Stimulated activated CD8-positive, alpha-beta memory T cell treated with anti-CD3 and anti-CD28 coated beads, Interleukin-15, amount 100 ng/mL, for 24 hours (primary cell): ENCODE measurements around the gene SCUBE2.
"Not testable (repeated sequence)": the region's sequence is repeated elsewhere in the genome, so short reads cannot be mapped to it uniquely, and the experiment has no call there.

Experiments
- DNase-seq: peaks from one replicate; pipeline ENCODE4 v3.0.0-alpha.2; 2020; ENCODE audit warnings: low read depth

The SCUBE2 gene

DNA sequence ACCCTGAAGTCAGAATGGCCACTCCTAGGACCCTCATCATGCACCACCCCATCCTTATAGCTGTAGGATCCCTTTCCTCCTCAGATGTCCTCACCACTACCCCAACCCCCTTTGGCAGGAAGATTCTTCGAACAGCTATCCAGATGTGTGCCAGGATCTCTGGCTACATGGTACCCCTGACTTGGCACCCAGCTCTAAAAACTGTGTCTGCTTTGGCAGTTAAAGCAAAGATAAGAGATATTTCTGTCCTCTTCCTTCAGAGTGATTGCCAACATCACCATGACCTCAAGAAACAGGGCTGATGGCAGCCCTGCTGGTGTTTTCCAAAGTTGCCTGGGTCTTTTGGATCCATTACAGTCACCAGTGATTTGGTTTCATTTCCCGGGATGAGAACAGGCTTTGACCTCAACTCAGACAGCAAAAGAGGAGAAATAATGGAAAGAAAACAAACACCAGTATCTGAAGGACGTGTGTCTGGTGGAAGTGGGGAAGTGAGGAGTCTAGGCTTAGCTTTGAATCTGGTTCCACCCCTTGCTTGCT lies 83.3 kb downstream of the SCUBE2 start:
- DNase-seq, result no peak

DNA sequence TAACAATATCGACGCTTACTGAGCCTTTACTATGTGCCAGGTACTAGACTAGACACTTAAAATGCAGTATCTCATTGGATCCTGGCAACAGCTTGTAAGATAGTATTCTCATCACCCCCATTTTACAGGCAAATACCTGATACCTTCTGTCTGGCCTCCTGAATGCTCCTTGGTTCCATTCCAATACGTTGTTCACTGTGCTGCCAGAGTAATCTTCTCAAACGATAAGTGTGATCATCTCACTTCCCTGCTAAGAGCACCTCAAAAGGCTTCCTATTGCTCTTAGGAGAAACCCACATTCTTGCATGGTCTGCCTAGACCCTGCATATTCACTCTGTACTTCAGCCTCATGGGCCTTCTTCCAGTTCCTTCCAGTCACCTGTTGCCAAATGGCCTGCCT lies 86.3 kb downstream of the SCUBE2 start:
- DNase-seq, result no peak

DNA sequence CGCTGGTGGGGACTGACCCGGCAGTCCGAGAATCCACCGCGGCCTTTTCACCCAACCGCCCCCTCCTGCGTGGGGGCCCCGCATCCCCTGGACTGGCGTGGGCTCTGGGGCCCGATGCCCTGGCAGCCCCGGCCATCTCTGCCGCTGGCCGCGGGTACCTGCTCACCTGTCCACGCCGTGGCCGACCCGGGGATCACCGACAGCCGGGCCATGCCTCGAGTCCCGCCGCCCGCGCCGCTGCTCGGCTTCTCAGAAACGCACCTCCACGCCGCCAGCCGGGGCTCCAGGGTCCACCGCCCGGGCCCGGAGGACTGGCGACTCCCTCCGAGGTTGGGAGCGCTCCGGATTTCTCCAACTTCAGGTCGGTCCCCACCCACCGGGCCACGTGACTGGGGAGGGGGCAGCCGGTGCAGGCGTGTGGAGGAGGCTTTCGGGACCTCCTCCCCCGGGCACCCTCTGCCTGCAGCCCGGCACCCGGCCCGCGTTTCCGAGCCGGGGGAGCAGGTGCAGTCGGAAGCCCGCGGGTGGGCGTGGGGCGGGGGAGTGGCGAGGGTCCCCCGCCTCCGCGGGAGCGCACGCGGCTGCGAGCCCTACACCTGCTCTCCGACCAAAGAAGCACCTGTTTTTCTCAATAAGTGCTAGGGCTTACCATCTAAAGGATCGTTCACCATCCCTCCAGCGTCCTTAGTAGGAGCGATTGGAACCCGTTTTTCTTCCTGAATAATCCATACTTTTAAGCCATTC lies 87.0 kb downstream of the SCUBE2 start:
- DNase-seq, result no peak

DNA sequence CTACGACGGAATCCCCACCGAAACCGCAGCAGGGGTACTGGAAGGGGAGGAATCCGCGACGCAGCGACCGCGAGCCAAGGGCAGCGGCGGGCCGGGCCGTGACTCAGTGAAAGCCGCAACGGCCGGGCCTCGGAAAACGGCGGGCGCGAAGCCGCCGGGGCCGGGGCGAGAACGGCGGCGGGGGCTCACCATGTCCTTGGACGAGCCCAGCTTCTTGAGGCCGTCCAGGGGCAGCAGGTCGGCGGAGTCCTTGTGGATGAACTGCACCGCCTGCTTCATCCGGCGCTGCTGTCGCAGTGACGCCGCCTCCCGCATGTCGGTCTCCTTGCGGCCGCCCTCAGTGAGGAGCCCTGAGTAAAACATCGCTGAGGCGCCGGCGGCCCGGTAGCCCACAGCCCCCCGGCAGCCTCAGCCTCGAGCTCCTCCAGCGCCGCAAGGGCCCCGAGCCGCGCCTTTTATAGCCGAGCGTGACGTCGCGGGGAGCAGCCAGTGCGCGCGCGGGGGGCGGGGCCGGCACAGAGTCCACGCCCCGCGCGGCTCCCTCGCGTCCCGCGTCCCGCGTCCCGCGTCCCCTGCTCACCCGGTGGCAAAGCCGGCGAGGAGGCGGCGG lies 87.7 kb downstream of the SCUBE2 start, which contains the start of gene NRIP3:
Gene NRIP3 (minus strand): TSS at position 429 of the 610 bp plus-strand sequence. CDS start 66 bp downstream, at position 363.
- DNase-seq, result peak; percentile 44

DNA sequence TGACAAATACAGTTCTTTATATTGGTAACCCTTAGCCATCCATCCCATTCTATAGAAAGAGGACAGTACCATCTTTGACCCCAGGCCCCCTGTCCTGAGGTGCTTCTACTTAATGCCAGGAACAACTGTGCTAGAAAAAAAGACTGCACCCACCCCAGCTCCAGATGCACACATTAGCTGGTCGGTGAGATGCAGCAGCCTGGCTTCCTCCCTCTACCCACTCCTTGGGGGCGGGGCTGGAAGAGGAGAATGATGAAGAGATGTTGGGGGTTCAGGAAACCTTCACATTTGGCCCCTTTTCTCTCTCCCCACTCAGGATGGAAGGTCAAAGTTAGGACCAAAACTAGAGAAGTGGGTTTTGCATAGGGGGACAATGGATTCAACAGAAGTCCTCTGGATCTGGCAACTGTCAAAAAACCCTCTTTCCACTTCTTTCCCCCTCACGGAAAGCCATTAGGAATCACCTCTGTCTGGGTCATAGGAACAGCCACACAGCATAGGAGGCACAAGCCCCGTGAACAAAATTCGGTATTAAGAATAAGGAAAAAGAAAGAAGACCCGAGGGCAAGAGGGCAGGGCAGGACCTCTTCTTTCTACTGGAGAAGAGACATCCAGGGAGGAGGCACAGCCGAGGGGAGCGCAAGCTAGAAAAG lies 88.4 kb downstream of the SCUBE2 start:
- DNase-seq, result no peak

DNA sequence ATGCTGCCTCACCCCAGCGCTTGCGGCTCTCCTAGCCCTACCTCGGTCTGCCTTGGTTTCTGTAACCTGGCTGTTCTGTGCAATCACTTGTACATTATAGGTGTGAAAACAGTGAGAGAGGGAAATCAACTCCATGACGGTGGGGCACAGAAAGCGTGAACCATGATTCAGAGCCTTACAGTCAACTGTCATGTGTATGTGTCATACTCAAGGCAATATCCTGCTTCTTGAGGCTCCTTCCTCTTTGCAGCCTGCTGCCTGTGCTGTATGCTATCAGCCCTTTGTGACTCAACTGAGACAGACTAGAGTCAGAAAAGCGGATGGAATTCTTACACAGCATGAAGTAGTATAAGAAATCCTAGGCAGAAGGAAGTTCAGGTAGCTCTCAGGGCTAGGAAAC lies 89.7 kb downstream of the SCUBE2 start:
- no peak for DNase-seq

DNA sequence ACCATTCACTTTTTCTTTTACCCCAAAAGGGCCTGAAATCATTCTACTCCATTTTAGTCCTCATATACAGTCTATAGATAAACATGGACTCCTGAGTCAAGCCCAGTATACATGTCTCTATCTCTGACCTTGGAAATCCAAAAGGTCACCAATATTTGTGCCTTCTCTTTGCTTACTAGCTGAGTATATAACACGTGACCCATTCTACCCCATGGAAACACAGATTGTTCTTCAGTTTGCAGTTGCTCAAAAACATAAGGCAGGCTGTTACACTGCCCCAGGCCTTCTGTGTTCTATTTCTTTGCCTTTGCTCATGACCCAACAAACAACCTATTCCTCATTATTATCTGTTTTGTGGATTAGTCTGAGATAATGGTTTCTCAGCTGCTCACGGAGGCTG lies 93.4 kb downstream of the SCUBE2 start:
- DNase-seq, result no peak

DNA sequence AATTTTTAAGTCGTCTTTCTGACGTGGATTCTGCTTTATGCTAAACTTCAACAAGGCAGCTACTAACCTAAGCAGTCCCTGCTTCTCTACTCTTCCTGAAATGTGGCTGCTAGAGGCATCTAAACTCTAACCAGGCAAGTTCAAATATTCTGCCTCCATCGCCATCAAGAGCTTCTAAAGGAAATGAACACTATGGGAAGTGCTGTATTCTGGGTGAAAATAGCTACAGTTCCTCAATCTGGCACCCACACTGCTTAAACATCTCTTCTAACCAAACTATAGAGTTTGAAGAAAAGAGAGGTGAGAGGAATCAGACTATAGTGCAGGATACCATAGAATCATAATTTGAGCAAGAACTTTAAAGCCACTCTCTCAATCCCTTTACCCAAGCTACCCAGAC lies 93.9 kb downstream of the SCUBE2 start:
- DNase-seq, result no peak

DNA sequence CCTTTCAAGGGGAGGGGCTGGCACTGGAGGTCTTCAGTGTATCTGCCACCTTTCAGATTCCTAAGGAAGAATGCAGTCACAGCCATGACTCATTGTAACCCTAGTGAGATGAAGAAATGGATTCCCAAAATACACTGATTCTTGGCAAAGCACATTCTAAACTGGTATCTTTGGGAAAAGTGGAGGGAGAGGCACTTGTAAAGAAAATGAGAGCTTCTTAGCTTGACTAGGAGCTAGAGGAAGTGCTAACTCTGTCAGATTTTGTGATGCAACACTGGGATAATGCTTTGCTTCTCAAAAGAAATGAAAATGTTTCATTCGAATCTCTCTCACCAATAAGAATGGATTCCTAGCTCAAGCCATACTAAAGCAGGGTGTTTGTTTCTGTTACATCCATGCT lies 101.9 kb downstream of the SCUBE2 start:
- no peak for DNase-seq

DNA sequence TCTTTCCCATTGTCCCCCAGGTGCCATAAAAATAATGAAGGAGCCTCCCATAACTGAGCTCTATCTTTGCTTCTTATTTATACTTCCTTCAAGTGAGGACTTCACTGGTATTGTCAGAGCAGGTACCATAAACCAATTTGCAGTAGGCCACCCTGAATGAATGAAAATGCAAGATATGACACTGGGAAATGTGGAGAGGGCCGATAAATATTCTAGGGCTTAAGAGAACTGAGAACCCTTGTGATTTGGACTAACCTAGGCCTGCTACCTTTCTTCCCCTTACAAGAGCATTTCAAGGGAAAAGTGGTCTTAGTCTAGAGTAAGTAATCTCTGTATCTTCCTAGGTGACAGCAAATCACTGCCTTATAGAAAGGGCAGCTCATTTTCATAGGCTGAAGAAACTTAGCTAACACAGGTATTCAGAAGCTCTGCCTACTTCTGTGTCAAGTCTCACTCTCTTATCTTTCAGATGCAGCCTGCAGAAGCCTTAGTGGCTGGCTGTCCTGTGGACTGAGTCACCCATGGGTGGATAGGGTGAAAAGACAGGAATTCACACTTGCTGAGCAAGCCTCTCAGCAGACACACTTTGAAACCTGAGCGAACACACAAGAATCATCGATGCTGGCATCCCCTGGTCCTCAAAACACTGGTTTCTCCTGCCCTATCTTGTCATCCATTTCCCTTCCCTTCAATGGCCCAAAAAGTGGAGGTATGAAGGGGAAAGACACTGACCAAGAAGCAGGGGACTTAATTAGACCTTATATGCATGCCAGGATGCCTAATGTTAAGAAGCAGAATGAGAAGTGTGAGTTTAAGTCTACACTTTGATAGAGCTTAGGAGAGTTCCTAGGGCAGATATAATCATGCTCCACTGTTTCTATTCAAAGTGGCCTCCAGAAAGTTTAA lies 102.8 kb downstream of the SCUBE2 start:
- no peak for DNase-seq

DNA sequence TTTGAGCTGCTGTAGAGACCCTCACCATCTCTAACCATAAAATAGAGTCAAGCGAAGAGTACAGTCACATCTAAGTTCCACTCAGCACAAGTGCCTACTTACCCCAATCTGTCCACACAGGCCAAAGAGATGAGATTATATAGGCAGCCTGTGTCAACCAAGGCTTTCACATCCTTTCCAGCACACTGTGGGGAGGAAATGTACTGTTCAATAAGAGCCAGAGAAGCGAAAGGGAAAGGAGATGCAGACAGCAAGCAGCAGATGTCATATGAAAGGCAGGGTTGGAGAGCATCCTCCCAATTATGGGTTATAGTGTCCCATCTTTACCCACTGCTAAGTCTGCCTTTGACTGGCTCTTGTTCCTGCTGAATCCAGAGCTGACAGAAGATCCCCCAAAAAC lies 104.0 kb downstream of the SCUBE2 start:
- no peak for DNase-seq

DNA sequence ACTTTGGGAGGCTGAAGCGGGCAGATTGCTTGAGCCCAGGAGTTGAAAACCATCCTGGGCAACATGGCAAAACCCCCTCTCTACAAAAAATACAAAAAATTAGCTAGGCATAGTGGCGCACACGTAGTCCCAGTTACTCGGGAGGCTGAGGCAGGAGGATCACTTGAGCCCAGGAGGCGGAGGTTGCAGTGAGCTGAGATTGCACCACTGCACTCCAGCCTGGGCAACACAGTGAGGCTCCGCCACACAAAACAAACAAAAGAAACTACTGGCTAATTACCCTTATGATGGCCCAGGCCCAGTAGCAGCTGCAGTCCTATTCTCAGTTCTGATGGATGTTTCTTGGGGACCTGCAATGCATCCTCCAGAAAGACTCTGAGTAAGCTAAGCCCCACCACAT lies 104.6 kb downstream of the SCUBE2 start:
- not testable (repeated sequence) for DNase-seq

DNA sequence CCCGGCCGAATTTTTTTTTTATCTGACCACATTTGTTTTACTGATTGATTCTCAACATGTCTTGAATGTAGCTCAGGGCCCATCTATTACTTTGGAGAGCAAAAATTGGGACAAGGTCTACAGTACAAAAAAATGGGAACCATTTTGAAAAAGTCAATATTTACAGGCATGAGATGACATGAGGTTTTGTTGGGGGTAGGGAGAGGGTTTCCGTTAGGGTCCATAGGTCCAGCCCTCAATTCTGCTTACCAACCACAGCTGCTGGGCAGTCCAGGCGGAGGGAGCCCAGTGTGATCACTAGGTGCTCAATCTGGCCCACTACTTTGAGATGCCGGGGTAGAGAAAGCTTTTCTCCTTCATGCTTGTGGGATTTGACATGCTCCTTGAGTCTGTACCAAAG lies 105.9 kb downstream of the SCUBE2 start:
- no peak for DNase-seq

DNA sequence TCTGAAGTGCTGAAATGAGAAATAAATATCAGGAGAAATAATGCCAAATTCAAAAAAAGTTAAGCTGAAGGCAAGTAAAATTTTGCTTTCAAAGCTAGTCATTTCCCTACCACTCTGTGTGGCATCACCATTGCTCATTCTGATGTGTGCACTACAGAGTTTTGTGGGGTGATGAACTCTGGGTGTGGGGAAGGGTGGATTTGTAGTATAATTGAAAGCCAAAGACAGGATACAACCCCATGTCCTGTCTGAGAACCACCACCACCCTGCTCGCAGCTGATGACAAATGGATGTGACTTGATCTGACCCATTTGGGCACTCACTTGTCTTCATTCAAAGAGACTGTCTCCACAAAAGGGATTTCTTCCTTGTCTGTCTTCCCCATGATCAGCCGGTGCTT lies 107.8 kb downstream of the SCUBE2 start:
- DNase-seq, result no peak

DNA sequence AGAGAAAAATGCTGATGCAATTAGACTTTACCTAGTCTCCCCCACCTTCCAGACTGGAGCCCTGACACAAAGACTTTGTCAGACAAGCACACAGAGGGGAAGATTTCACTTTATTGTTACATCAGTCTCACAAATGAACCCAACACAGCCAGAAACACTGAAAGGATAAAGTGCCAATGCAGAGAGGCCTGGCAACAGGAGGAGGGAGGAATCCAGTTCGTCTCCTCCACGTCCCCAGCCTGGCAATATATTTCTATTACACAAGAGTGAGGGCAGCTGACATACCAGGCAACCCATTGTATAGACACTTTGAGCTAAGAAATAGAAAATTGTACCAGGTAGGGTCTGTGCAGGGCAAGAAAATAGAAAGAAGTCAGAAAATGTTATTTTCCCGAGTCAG lies 110.9 kb downstream of the SCUBE2 start:
- no peak for DNase-seq

DNA sequence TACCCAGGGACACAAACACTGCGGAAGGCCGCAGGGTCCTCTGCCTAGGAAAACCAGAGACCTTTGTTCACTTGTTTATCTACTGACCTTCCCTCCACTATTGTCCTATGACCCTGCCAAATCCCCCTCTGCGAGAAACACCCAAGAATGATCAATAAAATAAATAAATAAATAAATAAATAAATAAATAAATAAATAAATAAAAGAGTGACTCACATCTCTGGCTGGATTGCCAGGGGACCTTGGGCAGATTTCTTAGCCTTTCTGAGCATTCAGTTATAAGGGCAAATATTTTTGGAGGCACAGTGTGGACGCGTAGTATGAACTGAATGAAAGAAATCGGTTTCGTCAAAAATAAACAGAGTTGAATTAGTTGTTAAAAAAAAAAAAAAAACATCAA lies 112.0 kb downstream of the SCUBE2 start:
- DNase-seq, result not testable (repeated sequence)

DNA sequence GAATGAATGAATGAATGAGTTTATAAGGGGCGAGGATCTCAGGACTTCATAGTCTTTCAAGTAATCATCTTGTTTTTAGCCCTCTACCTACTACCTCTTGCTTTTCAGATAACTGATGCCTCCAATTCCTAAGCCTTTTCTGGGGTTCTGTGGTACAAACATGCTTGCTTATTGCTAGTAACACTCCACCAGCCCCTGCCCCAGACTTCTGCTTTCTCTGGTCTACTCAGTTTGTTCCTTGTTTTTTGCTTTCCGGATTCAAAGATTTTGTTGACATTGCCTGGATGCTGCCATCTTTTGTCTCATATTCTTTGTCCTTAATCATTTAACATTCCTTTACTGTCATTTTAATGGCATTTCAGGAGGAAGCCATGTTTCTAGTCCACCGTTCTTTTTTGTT lies 118.3 kb downstream of the SCUBE2 start:
- no peak for DNase-seq

DNA sequence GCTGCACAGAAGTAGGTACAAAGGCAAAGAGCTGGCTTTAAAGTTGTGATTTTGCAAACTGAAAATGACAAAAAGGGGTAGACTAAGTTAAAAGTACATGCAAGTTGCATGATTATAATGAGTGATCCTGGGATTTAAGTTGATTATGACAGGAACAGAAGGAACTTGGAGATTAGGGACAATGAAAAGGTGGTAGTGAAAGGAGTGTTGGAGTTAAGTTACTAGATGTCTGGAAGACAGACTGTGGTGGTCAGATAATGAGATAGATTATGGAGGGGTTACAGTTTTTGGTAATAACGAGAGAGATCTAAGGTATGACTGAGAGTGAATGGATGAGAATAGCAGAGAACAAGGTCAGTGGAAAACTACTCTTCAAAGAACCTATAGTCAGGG lies 119.5 kb downstream of the SCUBE2 start:
- DNase-seq, result no peak

DNA sequence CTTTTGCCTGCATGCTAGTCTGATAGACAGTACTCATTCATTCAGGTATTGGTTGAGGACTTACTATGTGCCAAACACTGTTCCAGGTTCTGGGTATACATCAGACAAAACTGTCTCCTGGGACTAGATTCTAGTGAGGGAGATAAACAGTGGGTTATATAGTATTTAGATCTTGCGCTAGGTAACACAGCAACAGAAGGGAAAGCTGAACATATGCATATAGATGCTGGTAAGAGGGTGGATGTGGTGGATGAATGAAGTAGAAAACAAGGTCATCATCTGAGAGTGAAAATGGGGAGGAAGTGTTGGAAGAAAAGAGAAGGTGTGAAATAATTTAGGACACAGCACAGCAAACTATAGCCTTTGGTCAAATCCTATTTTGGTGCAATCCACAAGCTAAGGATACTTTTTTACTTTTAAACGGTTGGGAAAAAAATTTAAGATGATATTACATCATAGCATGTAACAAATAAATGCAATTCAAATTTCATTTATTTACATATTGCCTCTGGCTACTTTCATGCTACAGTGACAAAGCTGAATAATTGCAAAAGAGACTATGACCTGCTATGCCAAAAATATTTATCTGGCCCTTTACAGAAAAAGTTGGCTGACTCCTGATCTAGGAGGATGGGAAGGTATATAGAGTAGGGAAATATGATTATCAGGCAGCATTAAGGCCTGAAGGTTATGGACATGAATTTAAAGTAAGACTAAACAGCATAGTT lies 120.0 kb downstream of the SCUBE2 start:
- no peak for DNase-seq
